WI38 (cell line): ENCODE measurements around the gene CEP164.

Source experiments
- H3K4me3 ChIP-seq: 2 replicates; pipeline ENCODE4 v1.5.1; 2011; ENCODE audit warnings: low read depth, mild to moderate bottlenecking, control low read depth, low read length
- TF ChIP-seq, protein P1 (sequence below): IDR thresholded peaks from 2 replicates; pipeline ENCODE4 v1.5.1; 2012; ENCODE audit warnings: low read depth, mild to moderate bottlenecking, control low read depth, low read length

CEP164 gene

GRCh38 chr11:117387992-117388755 is 60.5 kb downstream of the CEP164 start:
- TF ChIP-seq, protein P1, sequence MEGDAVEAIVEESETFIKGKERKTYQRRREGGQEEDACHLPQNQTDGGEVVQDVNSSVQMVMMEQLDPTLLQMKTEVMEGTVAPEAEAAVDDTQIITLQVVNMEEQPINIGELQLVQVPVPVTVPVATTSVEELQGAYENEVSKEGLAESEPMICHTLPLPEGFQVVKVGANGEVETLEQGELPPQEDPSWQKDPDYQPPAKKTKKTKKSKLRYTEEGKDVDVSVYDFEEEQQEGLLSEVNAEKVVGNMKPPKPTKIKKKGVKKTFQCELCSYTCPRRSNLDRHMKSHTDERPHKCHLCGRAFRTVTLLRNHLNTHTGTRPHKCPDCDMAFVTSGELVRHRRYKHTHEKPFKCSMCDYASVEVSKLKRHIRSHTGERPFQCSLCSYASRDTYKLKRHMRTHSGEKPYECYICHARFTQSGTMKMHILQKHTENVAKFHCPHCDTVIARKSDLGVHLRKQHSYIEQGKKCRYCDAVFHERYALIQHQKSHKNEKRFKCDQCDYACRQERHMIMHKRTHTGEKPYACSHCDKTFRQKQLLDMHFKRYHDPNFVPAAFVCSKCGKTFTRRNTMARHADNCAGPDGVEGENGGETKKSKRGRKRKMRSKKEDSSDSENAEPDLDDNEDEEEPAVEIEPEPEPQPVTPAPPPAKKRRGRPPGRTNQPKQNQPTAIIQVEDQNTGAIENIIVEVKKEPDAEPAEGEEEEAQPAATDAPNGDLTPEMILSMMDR: no peak
- H3K4me3 ChIP-seq: no peak overlapping the region

DNA sequence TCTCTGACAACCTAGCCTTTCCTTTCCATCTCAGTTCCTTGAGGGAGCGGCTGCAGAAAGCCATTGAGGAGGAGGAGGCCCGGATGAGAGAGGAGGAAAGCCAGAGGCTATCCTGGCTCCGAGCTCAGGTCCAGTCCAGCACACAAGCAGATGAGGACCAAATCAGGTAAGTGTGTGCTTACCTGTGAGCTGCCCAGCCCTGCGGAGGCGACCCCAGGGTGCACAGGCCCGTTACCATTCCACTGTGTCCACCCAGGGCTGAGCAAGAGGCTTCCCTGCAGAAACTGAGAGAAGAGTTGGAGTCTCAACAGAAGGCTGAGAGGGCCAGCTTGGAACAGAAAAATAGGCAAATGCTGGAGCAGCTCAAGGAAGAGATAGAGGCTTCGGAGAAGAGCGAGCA is 63.1 kb downstream of the CEP164 start:
- TF ChIP-seq, protein P1: no peak

GRCh38 chr11:117391181-117391580 is 63.5 kb downstream of the CEP164 start:
- TF ChIP-seq, protein P1: no peak
- no peak overlapping the region for H3K4me3 ChIP-seq

More for the DNA sequence above, 63.1 kb downstream of the CEP164 start:
- H3K4me3 ChIP-seq: no peak overlapping the region

DNA sequence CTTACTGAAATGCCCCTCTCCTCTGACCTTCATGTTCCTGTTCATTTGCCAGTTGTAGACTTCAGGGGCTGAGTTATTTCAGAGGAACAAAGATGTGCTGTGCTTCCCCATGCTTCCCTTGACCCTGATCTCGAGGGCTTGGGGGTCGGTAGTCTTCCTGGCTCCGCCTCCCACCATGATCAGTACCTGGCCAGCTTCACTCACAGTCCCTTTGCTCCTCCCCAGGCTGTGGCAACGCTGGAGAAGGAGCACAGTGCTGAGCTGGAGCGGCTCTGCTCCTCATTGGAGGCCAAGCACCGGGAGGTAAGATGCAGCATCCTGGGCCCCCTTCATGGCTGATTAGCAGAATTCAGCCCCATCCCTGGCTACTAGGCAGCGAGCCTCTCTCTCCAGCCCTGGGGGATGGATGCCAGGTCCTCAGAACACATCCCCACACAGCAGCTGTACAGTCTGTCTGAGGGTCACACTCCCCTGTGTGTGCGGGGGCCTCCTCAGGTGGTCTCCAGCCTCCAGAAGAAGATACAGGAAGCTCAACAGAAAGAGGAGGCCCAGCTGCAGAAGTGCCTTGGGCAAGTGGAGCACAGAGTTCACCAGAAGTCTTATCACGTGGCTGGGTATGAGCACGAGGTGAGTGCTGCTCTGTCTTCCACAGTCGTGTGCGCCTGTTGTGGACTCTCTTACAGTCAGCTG is 64.5 kb downstream of the CEP164 start:
- H3K4me3 ChIP-seq: no peak overlapping the region
- TF ChIP-seq, protein P1: no peak

DNA sequence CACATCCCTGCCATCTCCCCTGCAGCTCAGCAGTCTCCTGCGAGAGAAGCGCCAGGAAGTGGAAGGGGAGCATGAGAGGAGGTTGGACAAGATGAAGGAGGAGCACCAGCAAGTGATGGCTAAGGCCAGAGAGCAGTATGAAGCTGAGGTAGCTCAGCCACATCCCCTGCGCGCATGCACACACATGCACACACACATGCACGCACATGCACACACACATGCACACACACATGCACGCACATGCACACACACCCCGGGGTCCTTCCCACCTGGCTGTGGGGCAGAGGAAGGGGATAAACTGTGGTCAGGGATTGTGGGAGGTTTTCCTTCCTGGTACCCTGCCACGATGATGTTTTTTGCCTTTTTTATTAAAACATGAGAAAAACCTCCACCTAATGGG is 65.3 kb downstream of the CEP164 start:
- TF ChIP-seq, protein P1: no peak

DNA sequence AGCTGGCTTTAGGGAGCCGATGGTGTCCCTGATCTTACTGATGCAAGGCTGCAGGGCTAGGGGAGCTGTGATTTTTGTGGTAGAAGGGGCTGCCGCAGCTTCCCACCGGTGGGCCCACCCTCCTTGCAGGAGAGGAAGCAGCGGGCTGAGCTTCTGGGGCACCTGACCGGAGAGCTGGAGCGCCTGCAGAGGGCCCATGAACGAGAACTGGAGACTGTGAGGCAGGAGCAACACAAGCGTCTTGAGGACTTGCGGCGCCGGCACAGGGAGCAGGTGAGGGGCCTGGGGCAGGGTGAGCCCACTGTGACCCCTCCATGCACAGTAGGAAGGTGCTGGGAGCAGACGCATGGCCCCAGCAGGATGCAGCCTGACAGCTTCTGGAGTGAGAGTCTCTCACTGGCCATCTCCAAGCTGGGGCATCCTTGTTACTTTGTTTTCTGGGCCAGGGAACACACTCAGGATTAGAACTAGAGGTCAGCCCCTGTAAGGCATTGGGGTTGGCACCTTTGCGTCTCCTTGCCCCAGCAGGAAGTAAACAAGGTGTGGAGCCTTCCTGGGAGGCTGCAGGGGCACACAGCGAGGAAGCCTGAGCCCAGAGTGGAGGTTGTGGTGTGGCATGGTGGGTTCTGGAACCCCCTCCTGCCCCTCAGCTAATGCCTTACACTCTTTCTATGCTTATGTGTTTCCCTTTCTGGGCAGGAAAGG is 66.7 kb downstream of the CEP164 start:
- TF ChIP-seq, protein P1: no peak
- H3K4me3 ChIP-seq: no peak overlapping the region

More for the DNA sequence above, 65.3 kb downstream of the CEP164 start:
- no peak overlapping the region for H3K4me3 ChIP-seq

DNA sequence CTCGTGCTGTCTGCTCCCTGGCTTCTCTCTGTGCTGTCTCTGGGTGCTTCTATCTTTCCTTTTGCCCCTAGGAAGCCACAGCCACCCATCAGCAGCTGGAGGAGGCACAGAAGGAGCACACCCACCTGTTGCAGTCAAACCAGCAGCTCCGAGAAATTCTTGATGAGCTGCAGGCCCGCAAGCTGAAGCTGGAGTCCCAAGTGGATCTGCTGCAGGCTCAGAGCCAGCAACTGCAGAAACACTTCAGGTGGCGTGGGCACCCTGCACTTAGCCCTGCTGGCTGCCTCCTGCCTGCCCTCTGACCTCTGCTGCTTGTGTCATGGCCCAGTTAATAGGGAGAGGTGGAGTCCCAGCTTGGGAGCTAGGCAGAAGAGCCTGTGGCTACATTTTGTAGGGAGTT is 67.8 kb downstream of the CEP164 start:
- TF ChIP-seq, protein P1: no peak
- no peak overlapping the region for H3K4me3 ChIP-seq
